Stimulated activated CD8-positive, alpha-beta memory T cell treated with anti-CD3 and anti-CD28 coated beads, Interleukin-7, amount 100 ng/mL, for 4 hours (primary cell): Measurements from ENCODE around the gene LMF2.

Experiments used
- DNase-seq, 2 donors: peaks; one replicate each; pipeline ENCODE4 v3.0.0-alpha.2; 2020; ENCODE audit warnings: low read depth in 2 of 2

LMF2 gene

GRCh38 chr22:50465066-50465930 lies 42.2 kb downstream of the LMF2 start:
- DNase-seq, result no peak

- no peak for DNase-seq
Observed at GRCh38 chr22:50464451-50464850, 43.1 kb downstream of the LMF2 start.

- DNase-seq, result no peak
Observed at GRCh38 chr22:50463188-50463900, 44.2 kb downstream of the LMF2 start.

GRCh38 chr22:50461979-50462540 lies 45.4 kb downstream of the LMF2 start:
- no peak for DNase-seq

GRCh38 chr22:50461536-50461935 lies 46.0 kb downstream of the LMF2 start:
- no peak for DNase-seq

- DNase-seq, result no peak
Observed at GRCh38 chr22:50460938-50461337, 46.6 kb downstream of the LMF2 start.

DNA sequence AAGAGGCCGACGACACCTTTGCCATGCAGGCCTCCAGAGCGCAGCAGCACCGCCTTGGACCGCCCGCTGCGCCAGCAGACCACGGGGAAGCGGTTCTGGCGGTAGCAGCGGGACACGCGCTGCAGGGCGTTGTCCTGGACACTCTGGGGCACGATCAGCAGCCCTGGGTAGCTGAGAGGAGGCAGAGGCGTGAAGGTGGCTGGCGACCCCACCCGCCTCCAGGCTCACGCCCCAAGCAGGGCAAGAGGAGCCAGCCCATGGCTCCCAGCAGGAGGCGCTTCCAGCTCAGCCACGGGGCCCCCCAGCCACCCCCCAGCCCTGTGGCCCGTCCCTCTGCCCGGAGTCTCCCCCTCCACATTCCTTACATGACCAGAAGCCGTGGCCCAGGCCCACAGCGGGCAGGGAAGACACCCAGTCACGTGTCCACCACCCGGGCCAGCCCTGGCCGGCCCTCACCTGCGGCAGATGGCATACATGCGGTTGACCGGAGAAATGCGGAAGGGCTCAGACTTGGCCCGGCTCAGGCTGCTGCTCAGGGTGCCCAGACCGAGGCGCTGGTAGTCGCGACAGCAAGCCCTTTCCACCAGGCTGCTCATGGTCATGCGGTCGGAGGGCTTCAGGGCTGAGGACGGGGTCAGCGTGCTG lies 47.9 kb downstream of the LMF2 start:
- no peak for DNase-seq

DNA sequence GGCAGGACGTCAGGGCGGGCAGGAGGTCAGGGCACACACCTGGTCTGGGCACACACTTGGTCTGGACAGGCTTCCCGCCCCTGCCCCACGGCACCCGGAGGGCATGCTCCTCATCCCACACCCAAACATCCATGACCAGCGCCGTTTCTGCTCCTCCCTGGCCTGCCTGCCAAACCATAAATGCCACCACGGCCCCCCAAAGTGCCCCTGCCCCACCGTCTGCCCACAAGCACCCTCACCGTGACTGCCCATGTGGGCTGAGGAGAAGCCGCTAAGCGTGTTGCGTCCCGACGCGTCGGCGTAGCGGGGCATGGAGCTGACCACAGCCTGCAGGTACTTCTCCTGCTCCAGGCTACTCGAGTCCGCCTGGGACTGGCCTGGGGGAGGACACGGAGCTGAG lies 48.5 kb downstream of the LMF2 start:
- no peak for DNase-seq

GRCh38 chr22:50456466-50457234 lies 50.9 kb downstream of the LMF2 start:
- no peak for DNase-seq

GRCh38 chr22:50456026-50456425 lies 51.5 kb downstream of the LMF2 start:
- no peak for DNase-seq

- DNase-seq, result no peak
Observed at GRCh38 chr22:50455201-50455600, 52.3 kb downstream of the LMF2 start.

- DNase-seq, result no peak
Observed at GRCh38 chr22:50454556-50455075, 52.9 kb downstream of the LMF2 start.
